Kidney epithelial cell (primary cell): ENCODE measurements around the gene PCBP3. TPM values are rescaled to one million over a fixed set of nuclear protein-coding genes. Genes with fewer than 3 reads are reported as not detected.

ENCODE experiments used
- DNase-seq: peaks from one replicate; pipeline ENCODE4 v3.0.0-alpha.2; 2010; ENCODE audit warnings: low read depth
- H3K27me3 ChIP-seq: 2 replicates; pipeline ENCODE4 v1.6.0; 2011; ENCODE audit warnings: low read length; ENCODE audit not compliant: control insufficient read depth, insufficient read depth
- H3K36me3 ChIP-seq: 2 replicates; pipeline ENCODE4 v1.5.1; 2011; ENCODE audit warnings: low read length; ENCODE audit not compliant: control insufficient read depth, insufficient read depth
- H3K4me3 ChIP-seq: 2 replicates; pipeline ENCODE4 v1.5.1; 2011; ENCODE audit warnings: low read depth, mild to moderate bottlenecking, control low read depth, low read length
- CTCF ChIP-seq: IDR thresholded peaks from 2 replicates; pipeline ENCODE4 v1.5.1; 2011; ENCODE audit warnings: mild to moderate bottlenecking, moderate library complexity, low read length, control low read depth, inconsistent platforms; ENCODE audit not compliant: insufficient read depth, poor library complexity, severe bottlenecking
- total RNA-seq: library from RNA; depleted of rRNA; stranded (reverse); fragments of >200 nt; gene quantifications from 2 replicates; pipeline ENCODE4 v1.2.3, GENCODE V29; 2015

PCBP3 gene
- total RNA-seq, 1 donor from 2014 or later = 1.3 TPM

- DNase-seq = no peak
- no peak for TF ChIP-seq CTCF
- Histone ChIP-seq H3K36me3 (no peaks in the 10 kb centered on the region), H3K27me3 (peaks cover 33% of the 10 kb centered on the region), H3K4me3 (no peak overlapping the region)
Measured at GRCh38 chr21:45613396-45613795, 30.1 kb upstream of the PCBP3 start.

GRCh38 chr21:45613881-45614280, 29.6 kb upstream of the PCBP3 start:
- no peak for DNase-seq
- Histone ChIP-seq H3K4me3 (no peak overlapping the region), H3K27me3 (peaks cover 34% of the 10 kb centered on the region), H3K36me3 (no peaks in the 10 kb centered on the region)
- TF ChIP-seq CTCF = no peak

DNA sequence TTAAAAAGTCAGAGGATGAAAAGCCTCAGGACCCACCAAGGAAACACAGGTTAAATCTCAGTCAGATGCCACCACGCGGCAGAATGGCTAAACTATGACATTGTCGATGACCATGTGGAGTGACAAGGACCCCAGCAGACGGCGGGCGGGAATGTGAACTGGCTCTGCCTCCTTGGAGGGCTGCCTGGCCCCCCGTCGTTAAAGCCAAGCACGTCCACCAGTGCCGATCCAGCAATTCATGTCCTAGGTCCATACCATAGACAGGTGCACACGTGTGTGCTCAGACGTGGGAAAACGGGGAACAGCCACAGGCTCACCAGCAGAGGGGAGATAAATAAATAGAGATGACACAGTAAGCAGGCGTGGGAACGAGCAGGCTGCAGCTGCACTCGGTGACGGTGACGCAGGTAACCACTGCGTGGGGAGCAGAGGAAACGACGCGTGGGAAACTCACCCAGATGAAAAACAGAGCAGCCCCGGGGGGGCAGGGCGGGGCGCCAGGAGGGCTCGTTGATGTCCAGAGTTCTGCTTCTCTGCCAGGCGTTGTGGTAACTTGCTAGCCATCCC, 28.3 kb upstream of the PCBP3 start:
- no peak for DNase-seq
- TF ChIP-seq CTCF = no peak
- Histone ChIP-seq H3K4me3 (no peak overlapping the region), H3K36me3 (no peaks in the 10 kb centered on the region), H3K27me3 (peaks cover 36% of the 10 kb centered on the region)

- TF ChIP-seq CTCF = no peak
- H3K36me3 ChIP-seq = no peaks in the 10 kb centered on the region
Measured at GRCh38 chr21:45617021-45617921, 26.3 kb upstream of the PCBP3 start.

DNA sequence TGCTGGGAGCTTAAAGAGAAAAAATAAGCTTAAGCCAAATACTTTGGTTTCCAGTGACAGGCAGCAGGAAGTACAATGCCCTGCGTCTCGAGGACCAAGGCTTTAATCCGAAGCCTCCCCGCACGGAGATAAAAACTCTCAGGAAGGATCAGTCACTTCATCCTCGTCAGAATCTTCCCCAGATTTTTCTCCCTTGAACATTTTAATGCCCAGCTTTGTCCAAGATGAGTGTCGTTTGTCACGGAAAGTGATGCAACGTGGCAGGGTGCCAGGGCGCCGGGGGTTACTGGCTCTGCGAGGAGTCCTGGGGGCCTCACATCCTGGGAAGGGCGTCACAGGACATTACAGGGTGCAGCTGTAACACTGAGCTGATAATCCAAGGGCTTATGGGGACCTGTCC, 25.2 kb upstream of the PCBP3 start:
- TF ChIP-seq CTCF = no peak
- peaks cover 44% of the 10 kb centered on the region for H3K27me3 ChIP-seq
- H3K36me3 ChIP-seq = no peaks in the 10 kb centered on the region
- no peak for DNase-seq
- H3K4me3 ChIP-seq = no peak overlapping the region

More at GRCh38 chr21:45617021-45617921, 26.3 kb upstream of the PCBP3 start:
- Histone ChIP-seq H3K4me3 (no peak overlapping the region), H3K27me3 (peaks cover 37% of the 10 kb centered on the region)
- no peak for DNase-seq
